ENCODE data around the gene HBG2. TPM values are rescaled to one million over a fixed set of nuclear protein-coding genes. Genes with fewer than 3 reads are reported as not detected.

HBG2 gene
- total and polyA plus RNA-seq, 9 of the 15 experiments (the other 6 are each of a cell fraction or from before 2014, with no cell fraction given) = 1,626 to 58,619 (median 10,515) TPM

DNA sequence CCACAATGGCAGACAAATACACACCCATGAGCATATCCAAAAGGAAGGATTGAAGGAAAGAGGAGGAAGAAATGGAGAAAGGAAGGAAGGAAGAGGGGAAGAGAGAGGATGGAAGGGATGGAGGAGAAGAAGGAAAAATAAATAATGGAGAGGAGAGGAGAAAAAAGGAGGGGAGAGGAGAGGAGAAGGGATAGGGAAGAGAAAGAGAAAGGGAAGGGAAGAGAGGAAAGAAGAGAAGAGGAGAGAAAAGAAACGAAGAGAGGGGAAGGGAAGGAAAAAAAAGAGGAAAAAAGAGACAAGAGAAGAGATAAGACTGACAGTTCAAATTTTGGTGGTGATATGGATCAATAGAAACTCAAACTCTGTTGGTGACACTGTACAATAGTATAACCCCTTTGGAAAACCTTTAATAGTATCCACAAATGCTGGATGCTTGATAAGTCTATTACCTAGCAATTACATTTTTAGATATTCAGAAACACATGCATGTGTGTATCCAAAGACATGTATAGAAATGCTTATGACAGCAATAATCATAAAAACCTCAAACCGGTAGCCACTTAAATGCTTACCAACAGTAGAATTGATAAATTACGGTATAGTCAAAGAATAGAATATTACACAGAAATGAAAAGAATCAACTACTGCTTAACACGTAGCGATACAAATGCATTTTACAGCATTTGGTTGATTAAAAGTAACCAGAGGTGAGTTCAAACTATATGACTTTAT is 19.1 kb downstream of the HBG2 start (continued):
- TF ChIP-seq, protein P1, sequence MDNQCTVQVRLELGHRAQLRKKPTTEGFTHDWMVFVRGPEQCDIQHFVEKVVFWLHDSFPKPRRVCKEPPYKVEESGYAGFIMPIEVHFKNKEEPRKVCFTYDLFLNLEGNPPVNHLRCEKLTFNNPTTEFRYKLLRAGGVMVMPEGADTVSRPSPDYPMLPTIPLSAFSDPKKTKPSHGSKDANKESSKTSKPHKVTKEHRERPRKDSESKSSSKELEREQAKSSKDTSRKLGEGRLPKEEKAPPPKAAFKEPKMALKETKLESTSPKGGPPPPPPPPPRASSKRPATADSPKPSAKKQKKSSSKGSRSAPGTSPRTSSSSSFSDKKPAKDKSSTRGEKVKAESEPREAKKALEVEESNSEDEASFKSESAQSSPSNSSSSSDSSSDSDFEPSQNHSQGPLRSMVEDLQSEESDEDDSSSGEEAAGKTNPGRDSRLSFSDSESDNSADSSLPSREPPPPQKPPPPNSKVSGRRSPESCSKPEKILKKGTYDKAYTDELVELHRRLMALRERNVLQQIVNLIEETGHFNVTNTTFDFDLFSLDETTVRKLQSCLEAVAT (IDR thresholded peaks at IDR 0.05) = peak; percentile 89 to 91
- TF ChIP-seq HDGF (IDR thresholded peaks at IDR 0.05) = peak; percentile 85
- TF ChIP-seq KDM5B (IDR thresholded peaks at IDR 0.05; ENCODE audit: insufficient replicate concordance, low read depth, low read length) = no peak
- peak; percentile 56 for TF ChIP-seq ARID2 (IDR thresholded peaks at IDR 0.05)
- TF ChIP-seq HDAC1 (IDR thresholded peaks at IDR 0.05) = peak; percentile 49 to 83; a peak in 3 of 4 replicates
- peak; percentile 38; the same call in 1 of the 2 replicates for TF ChIP-seq TOE1 (IDR thresholded peaks at IDR 0.05; ENCODE audit: borderline replicate concordance)
- TF ChIP-seq TOE1 (CRISPR knock-in tag; IDR thresholded peaks at IDR 0.05; ENCODE audit: borderline replicate concordance, low read depth) = no peak
- TF ChIP-seq, protein P2, sequence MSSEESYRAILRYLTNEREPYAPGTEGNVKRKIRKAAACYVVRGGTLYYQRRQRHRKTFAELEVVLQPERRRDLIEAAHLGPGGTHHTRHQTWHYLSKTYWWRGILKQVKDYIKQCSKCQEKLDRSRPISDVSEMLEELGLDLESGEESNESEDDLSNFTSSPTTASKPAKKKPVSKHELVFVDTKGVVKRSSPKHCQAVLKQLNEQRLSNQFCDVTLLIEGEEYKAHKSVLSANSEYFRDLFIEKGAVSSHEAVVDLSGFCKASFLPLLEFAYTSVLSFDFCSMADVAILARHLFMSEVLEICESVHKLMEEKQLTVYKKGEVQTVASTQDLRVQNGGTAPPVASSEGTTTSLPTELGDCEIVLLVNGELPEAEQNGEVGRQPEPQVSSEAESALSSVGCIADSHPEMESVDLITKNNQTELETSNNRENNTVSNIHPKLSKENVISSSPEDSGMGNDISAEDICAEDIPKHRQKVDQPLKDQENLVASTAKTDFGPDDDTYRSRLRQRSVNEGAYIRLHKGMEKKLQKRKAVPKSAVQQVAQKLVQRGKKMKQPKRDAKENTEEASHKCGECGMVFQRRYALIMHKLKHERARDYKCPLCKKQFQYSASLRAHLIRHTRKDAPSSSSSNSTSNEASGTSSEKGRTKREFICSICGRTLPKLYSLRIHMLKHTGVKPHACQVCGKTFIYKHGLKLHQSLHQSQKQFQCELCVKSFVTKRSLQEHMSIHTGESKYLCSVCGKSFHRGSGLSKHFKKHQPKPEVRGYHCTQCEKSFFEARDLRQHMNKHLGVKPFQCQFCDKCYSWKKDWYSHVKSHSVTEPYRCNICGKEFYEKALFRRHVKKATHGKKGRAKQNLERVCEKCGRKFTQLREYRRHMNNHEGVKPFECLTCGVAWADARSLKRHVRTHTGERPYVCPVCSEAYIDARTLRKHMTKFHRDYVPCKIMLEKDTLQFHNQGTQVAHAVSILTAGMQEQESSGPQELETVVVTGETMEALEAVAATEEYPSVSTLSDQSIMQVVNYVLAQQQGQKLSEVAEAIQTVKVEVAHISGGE (CRISPR knock-in tag; IDR thresholded peaks at IDR 0.05) = no peak
- TF ChIP-seq LARP7 (IDR thresholded peaks at IDR 0.05) = peak; percentile 98
- TF ChIP-seq NR2C1 (IDR thresholded peaks at IDR 0.05) = peak; percentile 31; the same call in 1 of the 2 replicates
- TF ChIP-seq NR2C1 (tag; IDR thresholded peaks at IDR 0.05) = no peak
- TF ChIP-seq, protein P3, sequence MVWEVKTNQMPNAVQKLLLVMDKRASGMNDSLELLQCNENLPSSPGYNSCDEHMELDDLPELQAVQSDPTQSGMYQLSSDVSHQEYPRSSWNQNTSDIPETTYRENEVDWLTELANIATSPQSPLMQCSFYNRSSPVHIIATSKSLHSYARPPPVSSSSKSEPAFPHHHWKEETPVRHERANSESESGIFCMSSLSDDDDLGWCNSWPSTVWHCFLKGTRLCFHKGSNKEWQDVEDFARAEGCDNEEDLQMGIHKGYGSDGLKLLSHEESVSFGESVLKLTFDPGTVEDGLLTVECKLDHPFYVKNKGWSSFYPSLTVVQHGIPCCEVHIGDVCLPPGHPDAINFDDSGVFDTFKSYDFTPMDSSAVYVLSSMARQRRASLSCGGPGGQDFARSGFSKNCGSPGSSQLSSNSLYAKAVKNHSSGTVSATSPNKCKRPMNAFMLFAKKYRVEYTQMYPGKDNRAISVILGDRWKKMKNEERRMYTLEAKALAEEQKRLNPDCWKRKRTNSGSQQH (CRISPR knock-in tag; IDR thresholded peaks at IDR 0.05) = peak; percentile 48; the same call in 1 of the 2 replicates
- peak in 1 of 2 experiments; percentile 43; a peak in 1 of 4 replicates for TF ChIP-seq FOXK2 (conservative IDR thresholded peaks at IDR 0.05 in 1 of 2, IDR thresholded peaks at IDR 0.05 in 1 of 2; ENCODE audit: low read depth in 2 of 2)
- peak; percentile 49; the same call in 1 of the 2 replicates for TF ChIP-seq MAFF (IDR thresholded peaks at IDR 0.05; ENCODE audit: low read length)
- no peak for TF ChIP-seq TCF7L2 (IDR thresholded peaks at IDR 0.05; ENCODE audit: low read depth, low read length)
- peak; percentile 94 for TF ChIP-seq HLTF (IDR thresholded peaks at IDR 0.05)
- no peak for TF ChIP-seq EP300 (IDR thresholded peaks at IDR 0.05; ENCODE audit: low read length)
- peak; percentile 60 for TF ChIP-seq DPF2 (IDR thresholded peaks at IDR 0.05)
- TF ChIP-seq, protein P4, sequence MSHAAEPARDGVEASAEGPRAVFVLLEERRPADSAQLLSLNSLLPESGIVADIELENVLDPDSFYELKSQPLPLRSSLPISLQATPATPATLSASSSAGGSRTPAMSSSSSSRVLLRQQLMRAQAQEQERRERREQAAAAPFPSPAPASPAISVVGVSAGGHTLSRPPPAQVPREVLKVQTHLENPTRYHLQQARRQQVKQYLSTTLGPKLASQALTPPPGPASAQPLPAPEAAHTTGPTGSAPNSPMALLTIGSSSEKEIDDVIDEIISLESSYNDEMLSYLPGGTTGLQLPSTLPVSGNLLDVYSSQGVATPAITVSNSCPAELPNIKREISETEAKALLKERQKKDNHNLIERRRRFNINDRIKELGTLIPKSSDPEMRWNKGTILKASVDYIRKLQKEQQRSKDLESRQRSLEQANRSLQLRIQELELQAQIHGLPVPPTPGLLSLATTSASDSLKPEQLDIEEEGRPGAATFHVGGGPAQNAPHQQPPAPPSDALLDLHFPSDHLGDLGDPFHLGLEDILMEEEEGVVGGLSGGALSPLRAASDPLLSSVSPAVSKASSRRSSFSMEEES (CRISPR knock-in tag; IDR thresholded peaks at IDR 0.05) = no peak
- no peak for TF ChIP-seq NFE2L1 (tag; IDR thresholded peaks at IDR 0.05; ENCODE audit: borderline replicate concordance, low read depth)
